IMR-90 (cell line): ENCODE data around the gene ADGRV1. TPM values are rescaled to one million over a fixed set of nuclear protein-coding genes. Genes with fewer than 3 reads are reported as not detected.

Source experiments
- ATAC-seq: fragments of 200-7000 bp; cut with Tn5 transposase; 2 replicates; pipeline ENCODE4 v1.9.1; 2020; ENCODE audit warnings: low read depth, mild to moderate bottlenecking, moderate library complexity
- BruUV-seq: library from RNA; stranded (reverse); fragments of 400-500 nt; replicated peaks from 2 replicates; lab custom pipeline; 2021; lab: Mats Ljungman, UMichigan
- CTCF ChIA-PET: fragments of 300-600 bp; formaldehyde crosslinking; extraction: SDS; loops from one replicate; lab custom pipeline; 2021; ENCODE audit warnings: antibody characterized with exemption; lab: Yijun Ruan, JAX
- POLR2A ChIA-PET: fragments of 300-600 bp; sonication (Branson Sonifier 250); formaldehyde crosslinking; loops from one replicate; lab custom pipeline; 2022; ENCODE audit warnings: antibody characterized with exemption; ENCODE audit not compliant: unreplicated experiment; lab: Charles Lee
- DNase-seq: peaks from one replicate; pipeline ENCODE4 v3.0.0; 2013
- H2AFZ ChIP-seq: replicated peaks from 2 replicates; pipeline ENCODE3; 2013; ENCODE audit warnings: low read length, mild to moderate bottlenecking; ENCODE audit not compliant: poor library complexity
- H2AK5ac ChIP-seq: 2 replicates; pipeline ENCODE4 v1.6.1; 2013; ENCODE audit warnings: low read depth, low read length, inconsistent platforms
- H2AK9ac ChIP-seq: replicated peaks from 2 replicates; pipeline ENCODE3; 2013; ENCODE audit warnings: mild to moderate bottlenecking, low read depth, low read length, moderate library complexity; ENCODE audit not compliant: poor library complexity
- H2BK120ac ChIP-seq: 2 replicates; pipeline ENCODE4 v1.6.1; 2013; ENCODE audit warnings: low read depth, low read length, inconsistent platforms
- H2BK15ac ChIP-seq: 3 replicates; pipeline ENCODE4 v1.6.1; 2013; ENCODE audit warnings: low read depth, low read length, inconsistent platforms
- H2BK20ac ChIP-seq: 2 replicates; pipeline ENCODE4 v1.6.1; 2013; ENCODE audit warnings: low read depth, mild to moderate bottlenecking, inconsistent platforms, low read length, moderate library complexity
- H2BK5ac ChIP-seq: 2 replicates; pipeline ENCODE4 v1.6.1; 2013; ENCODE audit warnings: mild to moderate bottlenecking, low read depth, low read length, inconsistent platforms; ENCODE audit not compliant: poor library complexity, severe bottlenecking
- H3K14ac ChIP-seq: replicated peaks from 2 replicates; pipeline ENCODE4 v1.6.1; 2013; ENCODE audit warnings: low read depth, low read length, inconsistent platforms
- H3K18ac ChIP-seq: 2 replicates; pipeline ENCODE4 v1.6.1; 2013; ENCODE audit warnings: low read depth, low read length, control low read depth
- H3K23ac ChIP-seq: 2 replicates; pipeline ENCODE4 v1.6.1; 2013; ENCODE audit warnings: low read depth, low read length, inconsistent platforms
- H3K27ac ChIP-seq: 2 replicates; pipeline ENCODE4 v1.5.1; 2013; ENCODE audit warnings: mild to moderate bottlenecking, control low read depth, low read length; ENCODE audit not compliant: insufficient read depth
- H3K27me3 ChIP-seq: 2 replicates; pipeline ENCODE4 v1.6.1; 2013; ENCODE audit warnings: low read length; ENCODE audit not compliant: control insufficient read depth, insufficient read depth
- H3K36me3 ChIP-seq: 2 replicates; pipeline ENCODE4 v1.6.1; 2013; ENCODE audit warnings: low read length, mixed read lengths; ENCODE audit not compliant: control insufficient read depth, insufficient read depth
- H3K4ac ChIP-seq: 2 replicates; pipeline ENCODE4 v1.6.1; 2013; ENCODE audit warnings: low read depth, low read length, inconsistent platforms
- H3K4me1 ChIP-seq: 2 replicates; pipeline ENCODE4 v1.6.1; 2013; ENCODE audit warnings: low read length, mixed read lengths; ENCODE audit not compliant: control insufficient read depth, insufficient read depth
- H3K4me2 ChIP-seq: 2 replicates; pipeline ENCODE4 v1.6.1; 2013; ENCODE audit warnings: low read depth, mild to moderate bottlenecking, control low read depth, low read length, moderate library complexity
- H3K4me3 ChIP-seq: 2 replicates; pipeline ENCODE4 v1.5.1; 2013; ENCODE audit warnings: low read depth, mild to moderate bottlenecking, control low read depth, low read length, moderate library complexity; ENCODE audit not compliant: insufficient read depth
- H3K56ac ChIP-seq: 2 replicates; pipeline ENCODE4 v1.6.1; 2013; ENCODE audit warnings: low read length, inconsistent platforms; ENCODE audit not compliant: insufficient read depth; ENCODE audit errors: extremely low read depth
- H3K79me1 ChIP-seq, 2 experiments: 2 replicates each; pipeline ENCODE4 v1.6.1; 2013; ENCODE audit warnings: low read length in 2 of 2, inconsistent platforms in 1 of 2, low read depth in 1 of 2
- H3K9ac ChIP-seq: 2 replicates; pipeline ENCODE4 v1.6.1; 2013; ENCODE audit warnings: low read depth, low read length, control low read depth
- H3K9me1 ChIP-seq: 2 replicates; pipeline ENCODE4 v1.6.1; 2013; ENCODE audit warnings: low read length, inconsistent platforms; ENCODE audit not compliant: insufficient read depth
- H3K9me3 ChIP-seq: 2 replicates; pipeline ENCODE4 v1.6.1; 2013; ENCODE audit warnings: low read length; ENCODE audit not compliant: control insufficient read depth, insufficient read depth
- H4K20me1 ChIP-seq: 2 replicates; pipeline ENCODE4 v1.6.1; 2013; ENCODE audit warnings: low read length, inconsistent platforms; ENCODE audit not compliant: insufficient read depth
- H4K5ac ChIP-seq: 2 replicates; pipeline ENCODE4 v1.6.1; 2013; ENCODE audit warnings: mild to moderate bottlenecking, low read depth, low read length, control low read depth
- H4K8ac ChIP-seq, 2 experiments: 2 replicates each; pipeline ENCODE4 v1.6.1; 2013; ENCODE audit warnings: low read depth in 2 of 2, low read length in 2 of 2, control low read depth in 1 of 2, inconsistent platforms in 1 of 2
- H4K91ac ChIP-seq: 2 replicates; pipeline ENCODE4 v1.6.1; 2013; ENCODE audit warnings: low read depth, low read length, inconsistent platforms; ENCODE audit not compliant: insufficient read depth
- BHLHE40 ChIP-seq: fragments of 150-350 bp; IDR thresholded peaks from 2 replicates; pipeline ENCODE4 v1.6.1; 2016; ENCODE audit warnings: mild to moderate bottlenecking, low read depth, low read length
- CEBPB ChIP-seq: IDR thresholded peaks from 2 replicates; pipeline ENCODE4 v1.6.1; 2012; ENCODE audit warnings: low read depth, low read length, improper control_type of control experiment
- CHD1 ChIP-seq: IDR thresholded peaks from 2 replicates; pipeline ENCODE4 v1.6.1; 2012; ENCODE audit warnings: low read depth, low read length, improper control_type of control experiment
- FOS ChIP-seq: fragments of 150-350 bp; IDR thresholded peaks from 2 replicates; pipeline ENCODE4 v1.6.1; 2016; ENCODE audit warnings: low read depth, low read length
- MAFK ChIP-seq: IDR thresholded peaks from 2 replicates; pipeline ENCODE4 v1.6.1; 2012; ENCODE audit warnings: low read depth, low read length, improper control_type of control experiment
- MAZ ChIP-seq: IDR thresholded peaks from 2 replicates; pipeline ENCODE4 v1.6.1; 2012; ENCODE audit warnings: low read depth, mild to moderate bottlenecking, low read length, improper control_type of control experiment, moderate library complexity, borderline replicate concordance
- MXI1 ChIP-seq: IDR thresholded peaks from 2 replicates; pipeline ENCODE4 v1.6.1; 2012; ENCODE audit warnings: low read depth, mild to moderate bottlenecking, low read length, moderate library complexity, borderline replicate concordance
- NFE2L2 ChIP-seq: fragments of 150-350 bp; IDR thresholded peaks from 2 replicates; pipeline ENCODE4 v1.6.1; 2016; ENCODE audit warnings: low read depth, mild to moderate bottlenecking, low read length
- POLR2A ChIP-seq: IDR thresholded peaks from 2 replicates; pipeline ENCODE4 v1.6.1; 2012; ENCODE audit warnings: mild to moderate bottlenecking, low read depth, low read length
- RAD21 ChIP-seq: IDR thresholded peaks from 2 replicates; pipeline ENCODE4 v1.6.1; 2012; ENCODE audit warnings: low read length, improper control_type of control experiment
- RCOR1 ChIP-seq: IDR thresholded peaks from 2 replicates; pipeline ENCODE4 v1.6.1; 2012; ENCODE audit warnings: mild to moderate bottlenecking, low read length, improper control_type of control experiment; ENCODE audit not compliant: insufficient replicate concordance
- RFX5 ChIP-seq: IDR thresholded peaks from 2 replicates; pipeline ENCODE4 v1.8.0; 2012; ENCODE audit warnings: low read depth, mild to moderate bottlenecking, low read length, moderate library complexity
- SMC3 ChIP-seq: fragments of 150-350 bp; IDR thresholded peaks from 2 replicates; pipeline ENCODE4 v1.6.1; 2016; ENCODE audit warnings: low read depth, mild to moderate bottlenecking, antibody characterized with exemption, low read length, moderate library complexity
- WGBS, 2 experiments: methylation state at CpG; one replicate each; pipeline versions ENCODE4 v1.1.5 to v1.1.7; 2013; ENCODE audit warnings: missing lambda C conversion rate in 2 of 2; ENCODE audit not compliant: insufficient read length in 1 of 2; ENCODE audit errors: extremely low coverage in 2 of 2; 5-methylcytosine and 5-hydroxymethylcytosine counted together
- dilution Hi-C: fragments of 300-500 bp; cut with HindIII; formaldehyde crosslinking; loops from one replicate; pipeline ENCODE4 v1.14.3; 2018; ENCODE audit warnings: low sequenced_read_pairs; ENCODE audit not compliant: unreplicated experiment
- in situ Hi-C: fragments of 300-500 bp; cut with MboI; formaldehyde crosslinking; loops from 3 replicates; pipeline ENCODE4 v1.14.3; 2019; ENCODE audit warnings: low sequenced_read_pairs, inconsistent platforms, mixed read lengths
- intact Hi-C: fragments of 100-400 bp; cut with micrococcal nuclease; formaldehyde crosslinking; loops from 2 replicates; pipeline ENCODE4 v1.10.0; 2022
- polyA plus RNA-seq, 3 experiments: library from polyadenylated mRNA; depleted of rRNA; stranded (reverse); fragments of >200 nt; gene quantifications; 2 replicates each; pipeline ENCODE4 v1.2.3, GENCODE V29; 2012; ENCODE audit warnings: low replicate concordance in 1 of 3
- total RNA-seq: library from RNA; depleted of rRNA; stranded (reverse); fragments of >200 nt; gene quantifications from 2 replicates; pipeline ENCODE4 v1.2.3, GENCODE V29; 2012
- TF ChIP-seq, protein P1 (sequence below): fragments of 150-350 bp; IDR thresholded peaks from 2 replicates; pipeline ENCODE4 v1.6.1; 2017; ENCODE audit warnings: mild to moderate bottlenecking, antibody characterized with exemption, low read length, low read depth
- TF ChIP-seq, protein P2 (sequence below): fragments of 150-350 bp; IDR thresholded peaks from 2 replicates; pipeline ENCODE4 v1.6.1; 2016; ENCODE audit warnings: low read depth, mild to moderate bottlenecking, low read length, moderate library complexity, borderline replicate concordance

ADGRV1 gene
- total and polyA plus RNA-seq, 2 of the 4 experiments (the other 2 are of a cell fraction) = under 0.01 TPM; not detected in 1

DNA sequence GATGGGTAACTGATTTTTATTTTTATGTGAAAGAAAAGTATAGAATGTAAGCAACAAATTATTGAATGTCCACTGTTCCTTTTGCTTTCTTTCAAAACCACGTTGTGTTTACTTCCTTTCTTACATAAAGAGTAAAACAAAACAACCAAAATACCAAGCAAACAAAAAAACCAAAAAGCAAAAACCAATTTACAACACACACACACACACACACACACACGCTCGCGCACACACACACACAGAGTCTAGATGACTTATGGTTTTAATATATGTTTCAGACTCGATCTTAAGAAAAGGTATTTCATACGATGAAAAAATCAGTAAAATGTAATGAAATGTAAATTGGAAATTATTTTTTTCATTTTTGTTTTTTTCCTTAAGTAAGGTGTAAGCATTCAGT lies 80.3 kb downstream of the ADGRV1 start:
- no peak overlapping the region for H2AFZ ChIP-seq
- in situ Hi-C loops = no loop called here

More for the DNA sequence above, 80.3 kb downstream of the ADGRV1 start:
- Histone ChIP-seq H2BK20ac (no peak overlapping the region), H4K5ac (no peak overlapping the region), H2BK15ac (no peak overlapping the region), H4K8ac (no peak overlapping the region), H3K79me1 (no peaks in the 10 kb centered on the region), H4K91ac (no peak overlapping the region), H3K36me3 (no peaks in the 10 kb centered on the region), H3K23ac (no peak overlapping the region), H3K14ac (no peak overlapping the region), H3K9me1 (no peaks in the 10 kb centered on the region), H2BK120ac (no peak overlapping the region), H2BK5ac (no peak overlapping the region), H2AK5ac (no peak overlapping the region), H4K20me1 (no peaks in the 10 kb centered on the region), H3K56ac (no peak overlapping the region), H3K9ac (no peak overlapping the region), H3K4me2 (no peak overlapping the region), H3K27me3 (no peaks in the 10 kb centered on the region), H2AK9ac (no peak overlapping the region), H3K27ac (no peak overlapping the region), H3K4me1 (no peaks in the 10 kb centered on the region), H3K9me3 (no peaks in the 10 kb centered on the region), H3K4ac (no peak overlapping the region), H3K18ac (no peak overlapping the region), H3K4me3 (no peak overlapping the region)
- dilution Hi-C loops (no loop called here), intact Hi-C loops (no loop called here)
- TF ChIP-seq CHD1 (no peak), BHLHE40 (no peak), MAFK (no peak), FOS (no peak), NFE2L2 (no peak), SMC3 (no peak), MAZ (no peak), RCOR1 (no peak), RAD21 (no peak), POLR2A (no peak), CEBPB (no peak), MXI1 (no peak), RFX5 (no peak)
- TF ChIP-seq, protein P1, sequence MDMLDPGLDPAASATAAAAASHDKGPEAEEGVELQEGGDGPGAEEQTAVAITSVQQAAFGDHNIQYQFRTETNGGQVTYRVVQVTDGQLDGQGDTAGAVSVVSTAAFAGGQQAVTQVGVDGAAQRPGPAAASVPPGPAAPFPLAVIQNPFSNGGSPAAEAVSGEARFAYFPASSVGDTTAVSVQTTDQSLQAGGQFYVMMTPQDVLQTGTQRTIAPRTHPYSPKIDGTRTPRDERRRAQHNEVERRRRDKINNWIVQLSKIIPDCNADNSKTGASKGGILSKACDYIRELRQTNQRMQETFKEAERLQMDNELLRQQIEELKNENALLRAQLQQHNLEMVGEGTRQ = no peak
- TF ChIP-seq, protein P2, sequence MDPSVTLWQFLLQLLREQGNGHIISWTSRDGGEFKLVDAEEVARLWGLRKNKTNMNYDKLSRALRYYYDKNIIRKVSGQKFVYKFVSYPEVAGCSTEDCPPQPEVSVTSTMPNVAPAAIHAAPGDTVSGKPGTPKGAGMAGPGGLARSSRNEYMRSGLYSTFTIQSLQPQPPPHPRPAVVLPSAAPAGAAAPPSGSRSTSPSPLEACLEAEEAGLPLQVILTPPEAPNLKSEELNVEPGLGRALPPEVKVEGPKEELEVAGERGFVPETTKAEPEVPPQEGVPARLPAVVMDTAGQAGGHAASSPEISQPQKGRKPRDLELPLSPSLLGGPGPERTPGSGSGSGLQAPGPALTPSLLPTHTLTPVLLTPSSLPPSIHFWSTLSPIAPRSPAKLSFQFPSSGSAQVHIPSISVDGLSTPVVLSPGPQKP = no peak
- BruUV-seq = no TSS peak
- ChIA-PET POLR2A (no interaction called here), CTCF (no interaction called here)
- DNase-seq = no peak
- no peak for ATAC-seq
- no CpG with 5 or more reads among the region's 6 CpGs for WGBS, 2 experiments
